ENCODE data around the gene CREB3. TPM values are rescaled to one million over a fixed set of nuclear protein-coding genes. Genes with fewer than 3 reads are reported as not detected.

The CREB3 gene
- total RNA-seq, 1 donor from 2014 or later: 19.0 TPM

- DNase-seq: no peak
These were observed 29.8 kb upstream of the CREB3 start for GRCh38 chr9:35702696-35703095.

GRCh38 chr9:35703906-35704672 lies 28.4 kb upstream of the CREB3 start:
- no peak for DNase-seq

DNA sequence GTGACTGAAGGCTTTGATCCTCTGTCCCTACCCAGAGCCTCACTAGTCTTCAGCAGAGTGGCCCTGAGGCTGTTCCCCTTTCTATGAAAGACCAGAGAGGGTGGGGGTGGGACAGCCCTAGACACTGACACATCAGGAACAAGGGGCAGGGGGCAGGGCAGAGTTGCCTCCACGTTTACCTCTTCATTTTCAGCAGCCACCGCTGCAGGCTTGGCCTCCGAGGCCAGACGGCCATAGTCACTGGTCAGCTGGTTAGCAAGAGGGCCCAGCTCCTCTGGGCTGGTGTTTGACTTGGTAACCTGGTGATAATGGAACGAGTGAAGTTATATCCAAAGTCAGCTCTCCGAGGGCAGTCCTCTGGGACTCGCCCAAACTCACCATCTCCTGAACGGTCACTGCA lies 27.1 kb upstream of the CREB3 start:
- no peak for DNase-seq

DNA sequence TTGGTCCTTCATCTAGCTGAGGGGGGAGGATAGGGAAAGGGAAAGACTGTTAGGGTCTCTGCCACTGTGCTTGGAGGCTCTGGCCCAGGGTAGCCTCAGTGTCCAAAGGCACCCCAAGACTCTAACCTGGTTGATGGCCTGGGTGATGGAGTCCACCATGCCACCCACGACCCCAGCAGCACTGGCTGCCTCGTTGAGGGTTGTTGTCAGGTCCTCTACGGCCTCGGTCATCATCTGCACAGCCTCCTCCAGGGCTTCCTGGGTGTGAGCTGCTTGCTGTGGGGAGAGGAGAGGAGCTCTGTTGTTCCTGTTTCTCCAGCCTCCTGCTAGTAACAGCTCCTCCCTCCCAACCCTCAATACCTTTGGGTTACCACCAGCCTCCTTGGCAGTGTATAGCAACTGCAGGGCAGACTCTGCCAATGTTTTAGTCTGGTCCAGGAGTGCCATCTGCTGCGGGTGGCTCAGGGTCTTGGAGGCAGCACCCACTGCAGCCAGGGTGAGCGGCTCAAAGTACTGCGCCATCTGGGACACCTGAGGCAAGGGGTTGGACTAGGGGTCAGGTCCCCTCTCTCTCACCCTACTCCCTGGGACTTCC lies 26.5 kb upstream of the CREB3 start:
- DNase-seq: no peak

- no peak for DNase-seq
These were observed 25.5 kb upstream of the CREB3 start for GRCh38 chr9:35706951-35707350.

GRCh38 chr9:35708146-35708545 lies 24.3 kb upstream of the CREB3 start:
- DNase-seq: no peak

DNA sequence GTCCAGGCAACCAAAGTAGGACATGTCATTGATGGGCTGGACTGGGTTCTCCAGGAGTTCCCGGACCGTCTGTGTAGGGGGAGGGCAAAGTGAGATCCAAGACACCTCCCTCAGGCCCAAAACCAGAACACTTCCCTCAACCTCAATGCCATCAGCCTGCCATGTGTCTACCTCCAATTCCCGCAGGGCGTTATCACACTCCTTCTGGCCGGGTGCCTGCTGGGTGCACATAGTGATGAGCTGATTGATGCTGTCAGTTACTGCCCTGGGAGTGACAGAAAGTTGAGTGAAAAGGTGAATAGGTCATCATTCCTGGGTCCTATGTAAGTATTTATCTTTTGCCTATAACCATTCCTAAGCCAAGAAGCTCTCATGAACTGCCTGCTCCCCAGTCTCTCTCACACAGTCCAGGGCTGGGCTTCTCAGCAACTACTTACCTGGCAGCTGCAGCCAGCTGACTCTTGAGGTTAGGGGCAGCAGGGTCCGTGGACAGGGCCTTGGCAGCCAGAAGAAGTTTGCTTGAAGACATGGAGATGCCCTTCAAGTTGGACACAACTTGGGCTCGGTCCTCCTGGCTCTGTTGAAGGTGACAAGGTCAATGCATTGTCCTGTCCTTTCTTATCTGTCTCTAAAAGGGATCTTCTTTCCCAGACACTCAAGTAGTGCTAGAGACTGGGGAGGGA lies 21.5 kb upstream of the CREB3 start:
- no peak for DNase-seq

DNA sequence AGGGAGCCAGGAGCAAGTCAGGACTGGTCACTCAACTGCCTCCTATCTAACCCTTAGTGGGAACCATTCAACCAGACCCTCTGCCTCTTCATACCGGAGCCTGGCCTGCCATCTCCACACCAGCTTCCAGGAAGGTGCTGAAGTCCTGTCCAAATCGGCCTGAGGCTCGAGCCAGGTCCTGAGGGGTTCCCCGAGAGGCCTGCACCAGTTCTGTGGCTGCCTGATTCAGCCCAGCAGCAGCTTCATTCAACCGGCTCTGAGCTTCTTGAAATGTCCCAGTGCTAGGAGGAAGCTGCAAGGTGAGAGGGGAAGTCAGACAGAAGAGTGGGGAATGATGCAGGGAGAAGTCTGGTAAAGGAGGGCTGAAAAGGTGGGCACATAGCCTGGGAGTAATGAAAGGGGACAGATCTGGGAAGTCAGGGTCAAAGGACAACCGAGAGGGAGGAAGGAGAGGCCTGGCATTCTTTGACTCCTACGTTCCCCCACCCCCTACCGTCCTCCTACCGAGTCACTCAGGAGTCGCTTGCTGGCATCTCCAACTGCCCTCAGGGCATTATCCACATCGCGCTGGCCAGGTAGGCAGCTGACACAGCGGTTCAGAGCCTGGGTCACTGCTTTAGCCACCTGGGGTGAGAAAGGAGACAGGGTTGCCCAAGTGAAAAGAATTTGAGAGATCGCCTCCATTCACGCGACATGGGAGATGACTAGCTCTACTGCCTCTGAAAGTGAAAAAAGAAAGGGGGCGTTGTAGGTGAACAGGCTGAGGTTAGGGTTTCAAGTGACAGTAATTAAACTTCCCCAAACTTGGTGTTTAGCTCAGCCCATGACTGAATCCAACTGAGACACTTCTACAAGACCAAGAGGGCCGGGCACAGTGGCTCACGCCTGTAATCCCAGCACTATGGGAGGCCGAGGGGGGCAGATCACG lies 20.7 kb upstream of the CREB3 start:
- DNase-seq: no peak

GRCh38 chr9:35712762-35713400 lies 19.6 kb upstream of the CREB3 start:
- DNase-seq: no peak

- no peak for DNase-seq
These were observed 18.9 kb upstream of the CREB3 start for GRCh38 chr9:35713578-35713977.

DNA sequence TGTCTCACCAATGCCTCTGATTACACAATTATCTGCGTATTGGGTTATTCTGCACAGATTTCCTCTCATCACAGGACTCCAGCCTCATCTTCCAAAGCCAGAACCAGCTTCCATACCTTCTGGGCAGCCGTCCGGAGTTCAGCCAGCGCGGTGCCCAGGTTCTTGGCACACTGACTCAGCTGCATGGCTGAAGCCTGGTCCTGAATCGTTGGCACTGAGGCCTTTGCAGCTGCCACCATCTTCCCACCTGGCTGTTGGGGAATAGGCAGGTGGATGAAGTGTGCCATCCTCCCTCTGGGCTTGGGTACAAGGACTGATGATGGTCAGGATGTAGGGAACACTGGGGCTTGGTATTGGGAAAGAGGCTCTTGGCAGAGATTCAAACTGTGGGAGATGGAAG lies 18.3 kb upstream of the CREB3 start:
- no peak for DNase-seq

- DNase-seq: no peak
These were observed 17.8 kb upstream of the CREB3 start for GRCh38 chr9:35714579-35715252.

GRCh38 chr9:35716230-35716629 lies 16.2 kb upstream of the CREB3 start:
- no peak for DNase-seq

DNA sequence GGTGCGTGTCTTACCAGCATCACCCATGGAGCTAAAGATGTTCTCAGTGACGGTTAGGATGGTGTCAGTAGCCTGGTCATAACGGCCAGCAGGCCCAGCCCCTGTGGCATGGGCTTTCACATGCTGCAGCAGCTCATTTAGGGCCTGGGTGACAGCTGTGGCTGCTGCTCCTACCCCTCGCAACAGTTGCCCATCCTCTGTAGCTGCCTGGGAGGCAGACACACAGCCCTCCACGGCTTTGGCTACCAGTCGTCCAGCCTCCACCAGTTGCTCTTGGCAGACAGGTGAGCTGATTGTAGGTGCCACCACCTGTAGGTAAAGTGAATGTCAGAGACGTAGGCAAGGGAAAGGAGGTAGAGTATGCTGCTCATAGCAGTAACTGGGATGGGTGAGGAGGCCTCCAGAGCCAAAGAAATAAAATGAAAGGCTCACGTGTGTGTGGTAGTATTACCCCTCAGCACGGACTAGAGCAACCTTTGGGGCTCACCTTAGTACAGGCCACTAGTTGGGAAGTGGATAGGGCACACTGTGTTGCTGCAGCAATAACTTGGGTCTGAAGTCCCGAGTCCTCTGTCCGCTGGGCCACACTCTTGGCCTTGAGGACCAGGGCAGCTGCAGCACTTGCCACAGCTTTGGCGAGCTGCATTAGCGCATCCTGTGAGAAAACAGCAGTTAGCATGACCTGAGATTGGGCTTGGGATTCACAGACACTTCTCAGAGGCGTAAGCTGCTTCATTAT lies 15.2 kb upstream of the CREB3 start:
- no peak for DNase-seq

DNA sequence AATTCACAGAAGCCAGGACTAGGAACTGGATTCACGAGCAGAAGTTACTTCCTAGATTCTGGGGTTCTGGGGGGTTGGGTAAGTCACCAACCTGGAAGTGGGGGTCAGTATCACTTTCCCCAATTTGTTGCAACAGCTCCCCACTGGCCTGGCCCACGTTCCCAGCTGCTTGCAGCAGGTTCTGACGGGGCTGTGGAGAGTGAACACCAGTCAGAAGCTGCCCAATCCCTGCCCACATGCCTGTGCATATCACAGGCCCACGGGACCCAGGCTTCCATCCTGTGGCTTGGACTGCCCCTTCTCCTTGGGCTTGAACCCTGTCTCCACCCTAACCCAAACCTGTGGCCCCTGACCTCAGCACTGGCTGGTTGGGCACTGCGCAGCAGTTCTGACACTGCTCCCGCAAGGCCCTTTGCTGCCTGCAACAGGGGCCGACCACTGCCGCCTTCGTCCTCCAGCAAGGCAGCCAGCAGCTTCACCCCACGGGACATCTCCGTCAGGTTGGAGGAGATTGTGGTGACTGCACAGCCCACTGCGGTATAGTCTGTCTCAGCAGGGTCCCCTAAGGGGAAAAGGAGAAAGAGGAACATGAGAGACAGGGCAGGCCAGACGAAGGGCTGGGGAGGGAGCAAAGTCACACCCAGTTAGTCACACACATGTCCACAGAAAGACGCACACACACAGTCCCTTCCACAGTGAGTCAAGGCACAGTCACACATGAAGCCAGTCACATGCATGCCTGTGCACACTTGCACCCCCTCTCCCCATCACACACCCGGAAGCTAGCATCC lies 13.6 kb upstream of the CREB3 start:
- no peak for DNase-seq

DNA sequence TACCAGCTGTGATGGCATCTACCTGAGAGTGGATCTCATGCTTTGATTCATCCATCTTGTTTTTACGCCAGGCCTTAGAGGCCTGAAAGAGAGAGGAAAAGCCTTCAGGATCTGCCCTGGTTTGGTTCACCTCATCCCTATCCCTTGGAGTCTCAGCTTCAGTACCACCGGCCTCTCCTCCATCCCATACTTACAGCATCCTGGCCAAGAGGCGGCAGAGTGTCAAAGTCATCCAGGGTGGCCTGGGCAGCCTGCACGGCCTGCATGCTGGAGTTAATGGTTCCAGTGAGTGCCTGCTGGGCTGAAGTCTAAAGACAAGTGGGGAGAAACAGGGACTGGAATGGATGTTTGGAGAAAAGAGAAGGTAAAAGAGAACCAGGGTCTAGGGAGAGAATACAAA lies 12.9 kb upstream of the CREB3 start:
- no peak for DNase-seq

GRCh38 chr9:35723426-35723825 lies 9.0 kb upstream of the CREB3 start:
- DNase-seq: no peak

DNA sequence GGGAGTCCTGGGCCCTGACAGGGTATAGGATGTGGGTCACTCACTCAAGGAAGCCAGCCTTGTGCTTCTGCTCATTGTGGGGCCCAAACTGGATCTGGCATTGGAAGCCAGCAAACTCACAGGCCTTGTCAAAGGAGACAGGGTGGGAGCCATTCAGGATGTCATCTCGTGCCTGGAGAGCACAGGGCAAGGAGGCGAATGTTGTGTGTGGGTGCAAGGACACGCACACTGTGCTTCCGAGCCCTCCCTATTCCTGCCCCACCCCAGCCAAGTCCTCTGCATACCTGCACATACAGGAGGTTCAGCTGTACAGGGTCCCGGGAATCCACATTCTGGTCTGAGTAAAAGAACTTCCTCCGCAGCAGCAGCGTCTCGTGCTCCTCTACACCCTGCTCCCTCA lies 8.6 kb upstream of the CREB3 start:
- DNase-seq: no peak

- no peak for DNase-seq
These were observed 7.1 kb upstream of the CREB3 start for GRCh38 chr9:35725362-35725761.

DNA sequence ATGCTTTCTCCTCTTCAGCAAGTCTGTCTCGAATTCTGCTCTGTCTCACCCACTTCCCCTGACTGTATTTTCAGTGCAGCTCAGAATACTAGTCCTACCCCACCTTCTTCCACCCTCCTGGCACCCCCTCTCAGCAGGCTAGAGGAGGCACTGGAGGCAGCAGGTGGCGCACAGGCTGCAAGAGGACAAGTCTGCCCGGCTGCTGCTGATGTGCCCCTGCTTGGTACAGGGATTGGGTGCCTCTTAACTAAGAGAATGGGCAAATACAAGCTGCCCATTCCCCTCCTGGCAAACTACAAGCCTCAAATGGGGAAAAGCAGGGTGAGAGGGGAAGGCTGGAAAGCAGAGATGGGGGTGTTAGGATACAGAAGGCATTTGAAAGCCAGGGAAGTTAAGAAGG lies 5.5 kb upstream of the CREB3 start:
- DNase-seq: no peak

Data from skin of body (tissue), 2 donors.